Suprapubic skin (tissue), 4 donors: ENCODE data around the gene VPS41. TPM values are rescaled to one million over a fixed set of nuclear protein-coding genes. Genes with fewer than 3 reads are reported as not detected.

ENCODE experiments used
- DNase-seq, 2 donors: peaks; one replicate each; pipeline ENCODE4 v3.0.0-alpha.2; 2019; ENCODE audit warnings: low spot score in 2 of 2
- H3K27ac ChIP-seq: fragments of 200-600 bp; sonication (generic); one replicate; pipeline ENCODE4 v1.5.1; 2019
- H3K27me3 ChIP-seq: fragments of 200-600 bp; sonication (generic); one replicate; pipeline ENCODE4 v1.5.1; 2019
- H3K36me3 ChIP-seq: fragments of 200-600 bp; sonication (generic); one replicate; pipeline ENCODE4 v1.5.1; 2019
- H3K4me1 ChIP-seq: fragments of 200-600 bp; sonication (generic); one replicate; pipeline ENCODE4 v1.5.1; 2019
- H3K4me3 ChIP-seq: fragments of 200-600 bp; sonication (generic); one replicate; pipeline ENCODE4 v1.5.1; 2019; ENCODE audit warnings: mild to moderate bottlenecking
- H3K9me3 ChIP-seq: fragments of 200-600 bp; sonication (generic); one replicate; pipeline ENCODE4 v1.5.1; 2019
- CTCF ChIP-seq, 2 donors: fragments of 200-600 bp in 1 of 2; fragments of 450-650 bp in 1 of 2; sonication (generic) in 1 of 2; IDR thresholded peaks; one replicate each; pipeline ENCODE4 v1.5.1; 2016 to 2019; ENCODE audit warnings: antibody characterized with exemption in 2 of 2, mild to moderate bottlenecking in 1 of 2, moderate library complexity in 1 of 2
- EP300 ChIP-seq: sonication (generic); formaldehyde crosslinking; IDR thresholded peaks from one replicate; pipeline ENCODE4 v1.6.1; 2017; ENCODE audit warnings: antibody characterized with exemption
- POLR2A ChIP-seq, 2 donors: fragments of 450-650 bp; IDR thresholded peaks; one replicate each; pipeline ENCODE4 v1.6.1; 2017; ENCODE audit warnings: antibody characterized with exemption in 2 of 2, mild to moderate bottlenecking in 2 of 2, moderate library complexity in 2 of 2
- POLR2AphosphoS5 ChIP-seq, 3 donors: sonication (generic); formaldehyde crosslinking; IDR thresholded peaks; one replicate each; pipeline ENCODE4 v1.6.1; 2017; ENCODE audit warnings: antibody characterized with exemption in 3 of 3
- WGBS: methylation state at CpG from one replicate; pipeline ENCODE4 v1.1.5; 2018; 5-methylcytosine and 5-hydroxymethylcytosine counted together
- total RNA-seq, 4 donors: library from RNA; depleted of rRNA; stranded (reverse); fragments of >200 nt; gene quantifications; one replicate each; pipeline ENCODE4 v1.1.0, GENCODE V29; 2016

The VPS41 gene
- total RNA-seq, 4 donors from 2014 or later, result 28.6 to 65.5 (median 38.1) TPM

DNA sequence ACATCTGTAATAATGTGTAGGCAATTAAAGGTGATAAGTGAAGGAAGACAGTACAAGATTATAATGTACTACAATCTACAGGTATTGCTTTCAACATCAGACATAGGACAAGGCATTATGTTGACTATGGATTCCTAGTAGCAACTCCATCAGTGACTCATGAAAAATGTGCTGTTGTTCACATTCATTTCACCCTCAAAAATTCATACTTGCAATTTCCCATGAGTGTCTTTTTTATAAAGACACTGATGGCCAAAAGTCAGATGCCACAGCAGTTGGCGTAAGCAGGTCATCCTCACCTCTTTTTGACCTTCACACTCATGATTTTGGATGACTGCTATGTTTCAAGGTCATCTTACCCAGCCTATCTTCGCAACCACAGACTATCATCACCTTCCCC lies 177.8 kb downstream of the VPS41 start:
- no peaks in the 10 kb centered on the region for H3K27me3 ChIP-seq
- H3K27ac ChIP-seq, result no peak overlapping the region
- no peak for TF ChIP-seq CTCF (IDR thresholded peaks at IDR 0.05)
- TF ChIP-seq EP300, result no peak
- TF ChIP-seq POLR2AphosphoS5 (IDR thresholded peaks at IDR 0.05), result no peak
- TF ChIP-seq POLR2A (IDR thresholded peaks at IDR 0.05), result no peak
- no peaks in the 10 kb centered on the region for H3K4me1 ChIP-seq
- no peak overlapping the region for H3K4me3 ChIP-seq
- no peak for DNase-seq
- WGBS, result 98% methylated on average over 2 of the region's 2 CpGs
- H3K36me3 ChIP-seq, result peaks cover 39% of the 10 kb centered on the region
- no peaks in the 10 kb centered on the region for H3K9me3 ChIP-seq

DNA sequence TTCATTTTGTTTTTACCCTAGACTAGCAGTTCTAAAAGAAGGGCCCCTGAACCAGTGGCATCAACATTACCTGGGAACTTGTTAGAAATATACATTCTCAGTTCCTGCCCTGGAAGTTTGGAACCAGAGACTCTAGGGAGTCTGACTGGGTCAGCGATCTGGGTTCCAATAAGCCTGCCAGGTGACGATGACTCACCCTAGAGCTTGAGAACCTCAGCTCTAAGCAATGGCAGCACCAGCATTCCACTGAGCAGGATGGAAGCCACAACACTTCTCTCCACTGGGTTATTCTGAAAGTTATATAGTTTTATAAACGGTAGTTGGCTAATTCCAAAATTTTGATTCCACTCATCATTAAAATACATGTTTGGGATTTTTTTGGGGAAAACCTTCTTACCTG lies 180.8 kb downstream of the VPS41 start:
- H3K27ac ChIP-seq, result no peak overlapping the region
- no peaks in the 10 kb centered on the region for H3K27me3 ChIP-seq
- no peaks in the 10 kb centered on the region for H3K4me1 ChIP-seq
- TF ChIP-seq POLR2AphosphoS5 (IDR thresholded peaks at IDR 0.05) (no peak), POLR2A (IDR thresholded peaks at IDR 0.05) (no peak), CTCF (IDR thresholded peaks at IDR 0.05) (no peak), EP300 (no peak)
- H3K9me3 ChIP-seq, result no peaks in the 10 kb centered on the region
- no peak for DNase-seq
- peaks cover 53% of the 10 kb centered on the region for H3K36me3 ChIP-seq
- H3K4me3 ChIP-seq, result no peak overlapping the region
- 86% methylated on average over 3 of the region's 3 CpGs for WGBS

GRCh38 chr7:38727184-38727940 lies 181.6 kb downstream of the VPS41 start:
- WGBS, result 94% methylated on average over 4 of the region's 4 CpGs
- Histone ChIP-seq H3K9me3 (no peaks in the 10 kb centered on the region), H3K4me3 (no peak overlapping the region), H3K27me3 (no peaks in the 10 kb centered on the region), H3K27ac (no peak overlapping the region), H3K36me3 (peaks cover 61% of the 10 kb centered on the region), H3K4me1 (no peaks in the 10 kb centered on the region)
- TF ChIP-seq POLR2A (IDR thresholded peaks at IDR 0.05) (no peak), CTCF (IDR thresholded peaks at IDR 0.05) (no peak), POLR2AphosphoS5 (IDR thresholded peaks at IDR 0.05) (no peak), EP300 (no peak)
- no peak for DNase-seq

DNA sequence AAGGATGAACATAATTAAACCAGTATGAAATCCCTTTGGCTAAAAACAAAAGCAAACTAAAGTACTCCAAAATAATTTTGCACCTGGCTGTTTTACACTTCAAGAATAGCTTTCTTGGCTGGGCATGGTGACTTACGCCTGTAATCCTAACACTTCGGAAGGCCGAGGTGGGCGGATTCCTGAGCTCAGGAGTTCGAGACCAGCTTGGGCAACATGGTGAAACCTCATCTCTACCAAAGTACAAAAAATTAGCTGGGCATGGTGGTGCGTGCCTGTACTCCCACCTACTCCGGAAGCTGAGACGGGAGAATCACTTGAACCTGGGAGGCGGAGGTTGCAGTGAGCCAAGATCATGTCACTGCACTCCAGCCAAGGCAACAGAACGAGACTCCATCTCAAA lies 185.7 kb downstream of the VPS41 start:
- Histone ChIP-seq H3K27ac (no peak overlapping the region), H3K4me3 (no peak overlapping the region), H3K27me3 (no peaks in the 10 kb centered on the region), H3K36me3 (peaks cover 60% of the 10 kb centered on the region), H3K4me1 (no peaks in the 10 kb centered on the region), H3K9me3 (no peaks in the 10 kb centered on the region)
- no peak for TF ChIP-seq POLR2AphosphoS5 (IDR thresholded peaks at IDR 0.05)
- TF ChIP-seq EP300, result no peak
- no peak for TF ChIP-seq POLR2A (IDR thresholded peaks at IDR 0.05)
- no peak for TF ChIP-seq CTCF (IDR thresholded peaks at IDR 0.05)
- 97% methylated on average over 10 of the region's 10 CpGs for WGBS
- no peak for DNase-seq

DNA sequence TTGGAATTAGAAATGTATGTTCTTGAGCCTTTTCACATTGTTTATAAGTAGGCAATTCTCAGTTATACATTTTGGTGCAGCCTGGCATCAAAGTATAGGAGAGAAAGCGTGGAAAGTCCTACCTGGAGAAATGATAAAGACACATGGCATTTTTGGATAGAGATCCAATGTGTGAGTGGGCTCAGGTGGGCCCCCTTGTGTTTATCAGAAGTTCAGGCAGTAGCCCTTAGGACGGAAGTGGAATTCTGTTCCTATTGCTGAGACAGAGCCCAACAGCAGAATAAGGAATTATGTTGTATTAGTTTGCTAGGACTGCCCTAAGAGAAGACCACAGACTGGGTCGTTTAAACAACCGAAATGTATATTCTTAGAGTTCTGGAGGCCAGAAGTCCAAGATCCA lies 192.6 kb downstream of the VPS41 start:
- no peaks in the 10 kb centered on the region for H3K4me1 ChIP-seq
- WGBS, result 91% methylated on average over 4 of the region's 4 CpGs
- DNase-seq, result no peak
- peaks cover 6% of the 10 kb centered on the region for H3K36me3 ChIP-seq
- H3K9me3 ChIP-seq, result peaks cover 9% of the 10 kb centered on the region
- H3K27me3 ChIP-seq, result no peaks in the 10 kb centered on the region
- H3K4me3 ChIP-seq, result no peak overlapping the region
- TF ChIP-seq CTCF (IDR thresholded peaks at IDR 0.05), result no peak
- TF ChIP-seq EP300, result no peak
- TF ChIP-seq POLR2A (IDR thresholded peaks at IDR 0.05), result no peak
- no peak for TF ChIP-seq POLR2AphosphoS5 (IDR thresholded peaks at IDR 0.05)
- no peak overlapping the region for H3K27ac ChIP-seq
